ENCODE results near the gene TMEM106B. TPM values are rescaled to one million over a fixed set of nuclear protein-coding genes. Genes with fewer than 3 reads are reported as not detected.

The TMEM106B gene
- total and polyA plus RNA-seq, 2 of the 8 experiments (the other 6 are each of a cell fraction or from before 2014, with no cell fraction given), result 16.0 to 29.1 TPM

- no peak overlapping the region for H4K91ac ChIP-seq (replicated peaks; ENCODE audit: insufficient read length, low read length)
- H3K4me1 ChIP-seq (replicated peaks in 1 of 4; ENCODE audit: control insufficient read depth in 3 of 4, insufficient read depth in 4 of 4, low read length in 3 of 4), result no peaks in the 10 kb centered on the region
- H3K27me3 ChIP-seq (replicated peaks in 1 of 4; ENCODE audit: control insufficient read depth in 3 of 4, extremely low read depth in 1 of 4, insufficient read depth in 3 of 4, low read length in 3 of 4), result no peaks in the 10 kb centered on the region
- no peaks in the 10 kb centered on the region for H3K79me2 ChIP-seq (ENCODE audit: control insufficient read depth in 1 of 2, insufficient read depth in 2 of 2, low read length in 2 of 2)
- H3K4me2 ChIP-seq (ENCODE audit: insufficient read depth in 1 of 2, low read depth in 2 of 2, low read length in 2 of 2), result no peak overlapping the region
- H4K20me1 ChIP-seq (replicated peaks in 1 of 2; ENCODE audit: control insufficient read depth in 1 of 2, insufficient read depth in 2 of 2, low read length in 2 of 2), result no peaks in the 10 kb centered on the region
- no peaks in the 10 kb centered on the region for H3K23me2 ChIP-seq (ENCODE audit: low read depth, low read length)
- no peak overlapping the region for H3K23ac ChIP-seq (ENCODE audit: insufficient read length)
- H2BK15ac ChIP-seq (ENCODE audit: low read length), result no peak overlapping the region
- H3K9ac ChIP-seq (replicated peaks in 1 of 4; ENCODE audit: extremely low read depth in 1 of 4, low read depth in 3 of 4, low read length in 3 of 4), result no peak overlapping the region
- H3K4ac ChIP-seq (replicated peaks; ENCODE audit: insufficient read length, low read depth, low read length), result no peak overlapping the region
- no peak for TF ChIP-seq PHF8 (conservative IDR thresholded peaks at IDR 0.05; ENCODE audit: low read depth, low read length)
- no peak for TF ChIP-seq SIX5 (IDR thresholded peaks at IDR 0.05; ENCODE audit: low read depth, low read length)
- no peak for TF ChIP-seq E2F6 (IDR thresholded peaks at IDR 0.05)
- no peak for TF ChIP-seq POLR2A (IDR thresholded peaks at IDR 0.05; ENCODE audit: control extremely low read depth in 1 of 2, low read depth in 2 of 2, low read length in 2 of 2)
- TF ChIP-seq MAX (IDR thresholded peaks at IDR 0.05), result no peak
- no peak for TF ChIP-seq EP300 (IDR thresholded peaks at IDR 0.05; ENCODE audit: borderline replicate concordance in 1 of 2, low read depth in 2 of 2, low read length in 2 of 2)
- no peak for TF ChIP-seq SRF (IDR thresholded peaks at IDR 0.05; ENCODE audit: low read depth, low read length)
- no peak for TF ChIP-seq TAF7 (optimal IDR thresholded peaks at IDR 0.05; ENCODE audit: borderline replicate concordance, low read depth, low read length)
- TF ChIP-seq HDAC2 (IDR thresholded peaks at IDR 0.05; ENCODE audit: borderline replicate concordance in 1 of 2, low read depth in 2 of 2, low read length in 2 of 2), result no peak
- no peak overlapping the region for H3K18ac ChIP-seq (ENCODE audit: extremely low read depth, low read length)
- no peak overlapping the region for H2BK120ac ChIP-seq (replicated peaks; ENCODE audit: low read depth, low read length)
- 95 to 100% methylated on average over 1 to 4 of the region's 4 CpGs for WGBS, 2 experiments (ENCODE audit: extremely low coverage in 1 of 2, insufficient coverage in 1 of 2, insufficient read length in 1 of 2, insufficient replicate concordance in 2 of 2, low coverage in 1 of 2, low lambda C conversion rate in 2 of 2, missing lambda C conversion rate in 1 of 2)
- no peak overlapping the region for H2BK5ac ChIP-seq (ENCODE audit: low read depth, low read length)
- no peak for DNase-seq (ENCODE audit: low read depth in 1 of 2, low spot score in 2 of 2)
- ChIA-PET POLR2A (ENCODE audit: partially characterized antibody) (interaction anchor here (0.8 kb wide), 1 partner anchor 10 kb away, joined by 3 read pairs; no protein-coding TSS in a partner anchor), CTCF (ENCODE audit: partially characterized antibody) (interaction anchor here (2.7 kb wide), 1 partner anchor 12 kb away, joined by 6 read pairs; no protein-coding TSS in a partner anchor)
- H2BK12ac ChIP-seq (ENCODE audit: low read depth, low read length), result no peak overlapping the region
- H4K5ac ChIP-seq (ENCODE audit: insufficient read length, low read depth, low read length), result no peak overlapping the region
- H4K8ac ChIP-seq (ENCODE audit: extremely low read depth, insufficient read depth, low read length), result no peak overlapping the region
- no peak overlapping the region for H2BK20ac ChIP-seq (ENCODE audit: low read length)
- no peak overlapping the region for H3K4me3 ChIP-seq (ENCODE audit: extremely low read depth in 1 of 4, insufficient read depth in 2 of 4, low read depth in 3 of 4, low read length in 4 of 4)
- H2AFZ ChIP-seq (ENCODE audit: low read length), result no peak overlapping the region
- no peaks in the 10 kb centered on the region; a peak in 1 of 4 replicates for H3K9me3 ChIP-seq (ENCODE audit: insufficient read depth in 2 of 2, low read depth in 1 of 2, low read length in 1 of 2)
- no peak overlapping the region for H3K14ac ChIP-seq (ENCODE audit: insufficient read length)
- FAIRE-seq, result no peak
- no peak overlapping the region for H3K27ac ChIP-seq (ENCODE audit: low read depth, low read length)
- no peak overlapping the region for H2AK5ac ChIP-seq (ENCODE audit: low read depth, low read length)
- no peaks in the 10 kb centered on the region for H3K36me3 ChIP-seq (ENCODE audit: control insufficient read depth in 2 of 4, insufficient read depth in 4 of 4, low read length in 3 of 4)
- H3K56ac ChIP-seq (replicated peaks; ENCODE audit: insufficient read length, low read depth, low read length), result no peak overlapping the region
- H3K79me1 ChIP-seq (ENCODE audit: low read depth, low read length), result no peaks in the 10 kb centered on the region
Observed at GRCh38 chr7:12258074-12258473, 47.0 kb downstream of the TMEM106B start.

Data from H1 (cell line).